HEK293 (cell line): ENCODE data around the gene CTDNEP1.

ENCODE experiments used
- ATF2 ChIP-seq: fragments of 450-650 bp; formaldehyde crosslinking; IDR thresholded peaks from 2 replicates; pipeline ENCODE4 v1.5.1; 2016; ENCODE audit warnings: missing biosample characterization, missing genetic modification characterization, low read depth
- BCL11B ChIP-seq: fragments of 450-650 bp; formaldehyde crosslinking; IDR thresholded peaks from 2 replicates; pipeline ENCODE4 v1.5.1; 2016; ENCODE audit warnings: low read depth, missing biosample characterization, missing genetic modification characterization
- EGR2 ChIP-seq: fragments of 450-650 bp; formaldehyde crosslinking; IDR thresholded peaks from 2 replicates; pipeline ENCODE4 v1.5.1; 2016; ENCODE audit warnings: low read depth, missing biosample characterization, missing genetic modification characterization
- IKZF3 ChIP-seq: fragments of 450-650 bp; IDR thresholded peaks from 2 replicates; pipeline ENCODE4 v1.5.0; 2018; ENCODE audit warnings: missing biosample characterization, mild to moderate bottlenecking, missing genetic modification characterization, moderate library complexity
- KLF16 ChIP-seq: fragments of 450-650 bp; formaldehyde crosslinking; IDR thresholded peaks from 2 replicates; pipeline ENCODE4 v1.5.1; 2017; ENCODE audit warnings: missing biosample characterization, missing genetic modification characterization
- KLF8 ChIP-seq: fragments of 450-650 bp; formaldehyde crosslinking; IDR thresholded peaks from 2 replicates; pipeline ENCODE4 v1.5.1; 2016; ENCODE audit warnings: missing biosample characterization, missing genetic modification characterization
- OSR2 ChIP-seq: fragments of 450-650 bp; formaldehyde crosslinking; IDR thresholded peaks from 2 replicates; pipeline ENCODE4 v1.5.1; 2016; ENCODE audit warnings: missing biosample characterization, missing genetic modification characterization
- PATZ1 ChIP-seq: fragments of 450-650 bp; formaldehyde crosslinking; IDR thresholded peaks from 2 replicates; pipeline ENCODE4 v1.5.1; 2016; ENCODE audit warnings: missing biosample characterization, missing genetic modification characterization
- RBAK ChIP-seq: fragments of 450-650 bp; formaldehyde crosslinking; IDR thresholded peaks from 2 replicates; pipeline ENCODE4 v1.5.1; 2016; ENCODE audit warnings: missing biosample characterization, missing genetic modification characterization
- ZBTB7A ChIP-seq: fragments of 450-650 bp; formaldehyde crosslinking; IDR thresholded peaks from 2 replicates; pipeline ENCODE4 v1.5.1; 2016; ENCODE audit warnings: low read depth, missing biosample characterization, missing genetic modification characterization
- ZEB2 ChIP-seq: fragments of 450-650 bp; formaldehyde crosslinking; IDR thresholded peaks from 2 replicates; pipeline ENCODE4 v1.5.1; 2016; ENCODE audit warnings: missing biosample characterization, missing genetic modification characterization
- ZFP37 ChIP-seq: fragments of 450-650 bp; formaldehyde crosslinking; IDR thresholded peaks from 2 replicates; pipeline ENCODE4 v1.5.1; 2016; ENCODE audit warnings: missing biosample characterization, missing genetic modification characterization
- ZNF121 ChIP-seq: fragments of 450-650 bp; formaldehyde crosslinking; IDR thresholded peaks from 2 replicates; pipeline ENCODE4 v1.5.1; 2016; ENCODE audit warnings: missing biosample characterization, missing genetic modification characterization
- ZNF175 ChIP-seq: fragments of 450-650 bp; formaldehyde crosslinking; IDR thresholded peaks from 2 replicates; pipeline ENCODE4 v1.5.1; 2016; ENCODE audit warnings: missing biosample characterization, missing genetic modification characterization
- ZNF423 ChIP-seq: fragments of 450-650 bp; formaldehyde crosslinking; IDR thresholded peaks from 2 replicates; pipeline ENCODE4 v1.5.1; 2016; ENCODE audit warnings: missing biosample characterization, missing genetic modification characterization
- ZNF529 ChIP-seq: fragments of 450-650 bp; formaldehyde crosslinking; IDR thresholded peaks from 2 replicates; pipeline ENCODE4 v1.5.1; 2017; ENCODE audit warnings: missing genetic modification characterization, missing biosample characterization; ENCODE audit not compliant: insufficient replicate concordance
- ZNF555 ChIP-seq: fragments of 450-650 bp; formaldehyde crosslinking; conservative IDR thresholded peaks from 2 replicates; pipeline ENCODE4 v1.5.1; 2017; ENCODE audit warnings: missing biosample characterization, mild to moderate bottlenecking, missing genetic modification characterization, inconsistent platforms
- ZNF701 ChIP-seq: fragments of 450-650 bp; formaldehyde crosslinking; IDR thresholded peaks from 2 replicates; pipeline ENCODE4 v1.5.1; 2016; ENCODE audit warnings: missing biosample characterization, missing genetic modification characterization
- ZNF777 ChIP-seq: fragments of 450-650 bp; formaldehyde crosslinking; IDR thresholded peaks from 2 replicates; pipeline ENCODE4 v1.5.1; 2017; ENCODE audit warnings: missing biosample characterization, missing genetic modification characterization, borderline replicate concordance
- ZNF843 ChIP-seq: fragments of 450-650 bp; formaldehyde crosslinking; IDR thresholded peaks from 2 replicates; pipeline ENCODE4 v1.5.1; 2016; ENCODE audit warnings: missing biosample characterization, missing genetic modification characterization
- ZXDB ChIP-seq: fragments of 450-650 bp; formaldehyde crosslinking; IDR thresholded peaks from 2 replicates; pipeline ENCODE4 v1.5.1; 2016; ENCODE audit warnings: missing biosample characterization, missing genetic modification characterization
- TF ChIP-seq, protein P1 (sequence below): fragments of 450-650 bp; formaldehyde crosslinking; conservative IDR thresholded peaks from 2 replicates; pipeline ENCODE4 v1.5.1; 2016; ENCODE audit warnings: low read depth, missing biosample characterization, missing genetic modification characterization
- TF ChIP-seq, protein P2 (sequence below): fragments of 450-650 bp; formaldehyde crosslinking; IDR thresholded peaks from 2 replicates; pipeline ENCODE4 v1.5.1; 2016; ENCODE audit warnings: missing biosample characterization, missing genetic modification characterization, borderline replicate concordance
- TF ChIP-seq, protein P3 (sequence below): fragments of 450-650 bp; formaldehyde crosslinking; optimal IDR thresholded peaks from 2 replicates; pipeline ENCODE3; 2016; ENCODE audit warnings: missing biosample characterization, mild to moderate bottlenecking, missing genetic modification characterization
- TF ChIP-seq, protein P4 (sequence below): fragments of 450-650 bp; formaldehyde crosslinking; IDR thresholded peaks from 2 replicates; pipeline ENCODE4 v1.5.1; 2016; ENCODE audit warnings: missing biosample characterization, missing genetic modification characterization

Gene CTDNEP1

DNA sequence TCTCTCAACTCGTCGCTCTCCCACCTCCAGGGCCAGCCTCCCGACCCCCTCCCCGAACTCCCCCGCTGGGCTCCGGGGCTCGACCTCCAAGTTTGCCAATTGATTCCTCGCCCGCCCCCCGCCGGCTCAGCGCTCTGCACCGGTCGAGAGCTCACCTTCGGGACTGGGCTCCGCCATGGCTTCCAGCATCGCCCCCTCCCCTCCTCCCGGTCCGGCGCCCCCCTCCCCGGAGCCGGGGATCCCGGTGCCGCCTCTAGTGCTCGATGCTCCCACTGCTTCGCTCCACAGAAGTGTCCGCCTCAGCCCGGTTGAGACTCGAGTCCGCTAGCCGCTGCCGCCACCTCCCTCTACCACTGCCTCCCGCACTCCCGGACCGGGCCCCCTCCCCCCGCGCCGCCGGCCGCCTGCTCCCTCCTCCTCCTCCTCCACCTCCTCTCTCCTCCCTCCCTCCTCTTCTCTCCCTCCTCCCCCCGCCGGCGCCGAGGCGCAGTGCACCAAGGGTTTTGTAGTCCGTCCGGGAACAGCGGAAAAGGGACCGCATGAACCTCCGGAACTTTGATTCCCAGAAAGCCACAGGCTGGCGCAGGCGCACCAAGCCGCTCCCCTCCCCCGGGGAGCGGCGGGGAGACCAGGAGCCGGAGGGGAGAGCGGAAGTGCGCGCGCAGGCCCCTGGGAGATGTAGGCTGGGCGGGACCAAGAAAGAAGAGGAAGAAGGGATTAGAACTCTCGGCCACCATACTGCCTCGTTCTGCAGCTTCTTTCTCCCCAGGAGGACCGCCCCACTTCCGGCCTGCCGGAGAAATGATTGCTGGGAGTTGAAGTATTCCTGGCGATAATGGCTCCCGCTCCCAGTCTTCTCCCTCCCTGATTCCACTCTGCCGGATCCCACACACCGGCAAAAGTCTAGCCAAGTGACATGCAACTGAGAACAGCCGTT is 12.2 kb downstream of the CTDNEP1 start, which contains the start of gene PHF23 (continued):
- TF ChIP-seq, protein P1, sequence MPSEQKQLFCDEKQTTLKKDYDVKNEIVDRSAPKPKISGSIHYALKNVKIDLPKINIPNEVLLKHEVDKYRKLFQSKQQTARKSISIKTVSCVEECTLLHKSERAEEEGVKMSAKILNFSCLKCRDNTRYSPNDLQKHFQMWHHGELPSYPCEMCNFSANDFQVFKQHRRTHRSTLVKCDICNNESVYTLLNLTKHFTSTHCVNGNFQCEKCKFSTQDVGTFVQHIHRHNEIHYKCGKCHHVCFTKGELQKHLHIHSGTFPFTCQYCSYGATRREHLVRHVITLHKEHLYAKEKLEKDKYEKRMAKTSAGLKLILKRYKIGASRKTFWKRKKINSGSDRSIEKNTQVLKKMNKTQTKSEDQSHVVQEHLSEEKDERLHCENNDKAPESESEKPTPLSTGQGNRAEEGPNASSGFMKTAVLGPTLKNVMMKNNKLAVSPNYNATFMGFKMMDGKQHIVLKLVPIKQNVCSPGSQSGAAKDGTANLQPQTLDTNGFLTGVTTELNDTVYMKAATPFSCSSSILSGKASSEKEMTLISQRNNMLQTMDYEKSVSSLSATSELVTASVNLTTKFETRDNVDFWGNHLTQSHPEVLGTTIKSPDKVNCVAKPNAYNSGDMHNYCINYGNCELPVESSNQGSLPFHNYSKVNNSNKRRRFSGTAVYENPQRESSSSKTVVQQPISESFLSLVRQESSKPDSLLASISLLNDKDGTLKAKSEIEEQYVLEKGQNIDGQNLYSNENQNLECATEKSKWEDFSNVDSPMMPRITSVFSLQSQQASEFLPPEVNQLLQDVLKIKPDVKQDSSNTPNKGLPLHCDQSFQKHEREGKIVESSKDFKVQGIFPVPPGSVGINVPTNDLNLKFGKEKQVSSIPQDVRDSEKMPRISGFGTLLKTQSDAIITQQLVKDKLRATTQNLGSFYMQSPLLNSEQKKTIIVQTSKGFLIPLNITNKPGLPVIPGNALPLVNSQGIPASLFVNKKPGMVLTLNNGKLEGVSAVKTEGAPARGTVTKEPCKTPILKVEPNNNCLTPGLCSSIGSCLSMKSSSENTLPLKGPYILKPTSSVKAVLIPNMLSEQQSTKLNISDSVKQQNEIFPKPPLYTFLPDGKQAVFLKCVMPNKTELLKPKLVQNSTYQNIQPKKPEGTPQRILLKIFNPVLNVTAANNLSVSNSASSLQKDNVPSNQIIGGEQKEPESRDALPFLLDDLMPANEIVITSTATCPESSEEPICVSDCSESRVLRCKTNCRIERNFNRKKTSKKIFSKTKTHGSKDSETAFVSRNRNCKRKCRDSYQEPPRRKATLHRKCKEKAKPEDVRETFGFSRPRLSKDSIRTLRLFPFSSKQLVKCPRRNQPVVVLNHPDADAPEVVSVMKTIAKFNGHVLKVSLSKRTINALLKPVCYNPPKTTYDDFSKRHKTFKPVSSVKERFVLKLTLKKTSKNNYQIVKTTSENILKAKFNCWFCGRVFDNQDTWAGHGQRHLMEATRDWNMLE (tag by site-specific recombination), result 0 out of 2 replicates have a peak, but pooled peaks have one; percentile 38
- TF ChIP-seq ZFP37 (tag by site-specific recombination) (peak; percentile 62; the same call in 1 of the 2 replicates), ZNF423 (peak; percentile 50; the same call in 1 of the 2 replicates), BCL11B (tag by site-specific recombination) (no peak), PATZ1 (tag by site-specific recombination) (peak; percentile 99), ZNF529 (no peak), ZNF121 (tag by site-specific recombination) (no peak), ZNF843 (tag by site-specific recombination) (0 out of 2 replicates have a peak, but pooled peaks have one; percentile 47), ZBTB7A (tag by site-specific recombination) (no peak), KLF8 (tag by site-specific recombination) (peak; percentile 77; the same call in 1 of the 2 replicates), OSR2 (tag by site-specific recombination) (no peak), ZNF555 (tag by site-specific recombination) (no peak), ZNF777 (tag by site-specific recombination) (0 out of 2 replicates have a peak, but pooled peaks have one; percentile 4), ATF2 (no peak), IKZF3 (tag by site-specific recombination) (peak; percentile 74), RBAK (tag by site-specific recombination) (no peak), ZNF175 (no peak), KLF16 (tag by site-specific recombination) (0 out of 2 replicates have a peak, but pooled peaks have one; percentile 22), ZEB2 (tag by site-specific recombination) (peak; percentile 93), ZXDB (tag by site-specific recombination) (peak; percentile 53; the same call in 1 of the 2 replicates), EGR2 (peak; percentile 98), ZNF701 (tag by site-specific recombination) (no peak)
- TF ChIP-seq, protein P2, sequence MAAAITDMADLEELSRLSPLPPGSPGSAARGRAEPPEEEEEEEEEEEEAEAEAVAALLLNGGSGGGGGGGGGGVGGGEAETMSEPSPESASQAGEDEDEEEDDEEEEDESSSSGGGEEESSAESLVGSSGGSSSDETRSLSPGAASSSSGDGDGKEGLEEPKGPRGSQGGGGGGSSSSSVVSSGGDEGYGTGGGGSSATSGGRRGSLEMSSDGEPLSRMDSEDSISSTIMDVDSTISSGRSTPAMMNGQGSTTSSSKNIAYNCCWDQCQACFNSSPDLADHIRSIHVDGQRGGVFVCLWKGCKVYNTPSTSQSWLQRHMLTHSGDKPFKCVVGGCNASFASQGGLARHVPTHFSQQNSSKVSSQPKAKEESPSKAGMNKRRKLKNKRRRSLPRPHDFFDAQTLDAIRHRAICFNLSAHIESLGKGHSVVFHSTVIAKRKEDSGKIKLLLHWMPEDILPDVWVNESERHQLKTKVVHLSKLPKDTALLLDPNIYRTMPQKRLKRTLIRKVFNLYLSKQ (tag by site-specific recombination), result no peak
- TF ChIP-seq, protein P3, sequence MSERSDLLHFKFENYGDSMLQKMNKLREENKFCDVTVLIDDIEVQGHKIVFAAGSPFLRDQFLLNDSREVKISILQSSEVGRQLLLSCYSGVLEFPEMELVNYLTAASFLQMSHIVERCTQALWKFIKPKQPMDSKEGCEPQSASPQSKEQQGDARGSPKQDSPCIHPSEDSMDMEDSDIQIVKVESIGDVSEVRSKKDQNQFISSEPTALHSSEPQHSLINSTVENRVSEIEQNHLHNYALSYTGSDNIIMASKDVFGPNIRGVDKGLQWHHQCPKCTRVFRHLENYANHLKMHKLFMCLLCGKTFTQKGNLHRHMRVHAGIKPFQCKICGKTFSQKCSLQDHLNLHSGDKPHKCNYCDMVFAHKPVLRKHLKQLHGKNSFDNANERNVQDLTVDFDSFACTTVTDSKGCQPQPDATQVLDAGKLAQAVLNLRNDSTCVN (tag by site-specific recombination), result peak; percentile 63
- TF ChIP-seq, protein P4, sequence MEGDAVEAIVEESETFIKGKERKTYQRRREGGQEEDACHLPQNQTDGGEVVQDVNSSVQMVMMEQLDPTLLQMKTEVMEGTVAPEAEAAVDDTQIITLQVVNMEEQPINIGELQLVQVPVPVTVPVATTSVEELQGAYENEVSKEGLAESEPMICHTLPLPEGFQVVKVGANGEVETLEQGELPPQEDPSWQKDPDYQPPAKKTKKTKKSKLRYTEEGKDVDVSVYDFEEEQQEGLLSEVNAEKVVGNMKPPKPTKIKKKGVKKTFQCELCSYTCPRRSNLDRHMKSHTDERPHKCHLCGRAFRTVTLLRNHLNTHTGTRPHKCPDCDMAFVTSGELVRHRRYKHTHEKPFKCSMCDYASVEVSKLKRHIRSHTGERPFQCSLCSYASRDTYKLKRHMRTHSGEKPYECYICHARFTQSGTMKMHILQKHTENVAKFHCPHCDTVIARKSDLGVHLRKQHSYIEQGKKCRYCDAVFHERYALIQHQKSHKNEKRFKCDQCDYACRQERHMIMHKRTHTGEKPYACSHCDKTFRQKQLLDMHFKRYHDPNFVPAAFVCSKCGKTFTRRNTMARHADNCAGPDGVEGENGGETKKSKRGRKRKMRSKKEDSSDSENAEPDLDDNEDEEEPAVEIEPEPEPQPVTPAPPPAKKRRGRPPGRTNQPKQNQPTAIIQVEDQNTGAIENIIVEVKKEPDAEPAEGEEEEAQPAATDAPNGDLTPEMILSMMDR (tag by site-specific recombination), result peak; percentile 30; the same call in 1 of the 2 replicates
